Mesangial cell (primary cell): ENCODE results near the gene PNPLA6. TPM values are rescaled to one million over a fixed set of nuclear protein-coding genes. Genes with fewer than 3 reads are reported as not detected.

ENCODE experiments used
- total RNA-seq: library from RNA; depleted of rRNA; stranded (reverse); fragments of >200 nt; gene quantifications from 2 replicates; pipeline ENCODE4 v1.2.3, GENCODE V29; 2015

PNPLA6 gene
- 119 and 204 TPM in 2 replicates for total RNA-seq

GRCh38 chr19:7535047-7535997 lies at the start of gene PNPLA6:
TSS of gene PNPLA6 (plus strand) at chr19:7535717. CDS start at chr19:7535789, 72 bp downstream.

GRCh38 chr19:7488736-7489353 lies 46.7 kb upstream of the PNPLA6 start, which contains the start of gene PEX11G:
TSS of gene PEX11G (minus strand) at chr19:7489035. CDS start at chr19:7489010, 25 bp downstream.

GRCh38 chr19:7515645-7516151 lies 19.8 kb upstream of the PNPLA6 start, which contains the start of gene ZNF358:
TSS of gene ZNF358 (plus strand) at chr19:7516103. CDS start at chr19:7519243, 3,140 bp downstream.

GRCh38 chr19:7522072-7522922 lies 13.2 kb upstream of the PNPLA6 start, which contains the start of gene MCOLN1:
TSS of gene MCOLN1 (plus strand) at chr19:7522624. CDS start at chr19:7522751, 127 bp downstream.

GRCh38 chr19:7595466-7596133 lies 60.1 kb downstream of the PNPLA6 start, which contains the start of gene CAMSAP3:
TSS of gene CAMSAP3 (plus strand) at chr19:7595863. CDS start at chr19:7596003, 140 bp downstream.

Other genes starting within 250 kb of the PNPLA6 start
- 3.3 and 10.6 TPM in 2 replicates for gene INSR, start 241.3 kb upstream of the PNPLA6 start, total RNA-seq
- gene ARHGEF18, start 186.8 kb upstream of the PNPLA6 start, total RNA-seq = 51.3 and 52.0 TPM in 2 replicates
- gene PEX11G, start 46.7 kb upstream of the PNPLA6 start, total RNA-seq = 3.9 and 9.5 TPM in 2 replicates
- 48.2 and 95.7 TPM in 2 replicates for gene ZNF358, start 19.6 kb upstream of the PNPLA6 start, total RNA-seq
- gene MCOLN1, start 13.1 kb upstream of the PNPLA6 start, total RNA-seq = 7.9 and 12.4 TPM in 2 replicates
- 2.3 and 3.8 TPM in 2 replicates for gene CAMSAP3, start 60.1 kb downstream of the PNPLA6 start, total RNA-seq
- gene XAB2, start 93.8 kb downstream of the PNPLA6 start, total RNA-seq = 43.3 and 61.1 TPM in 2 replicates
- gene PET100, start 94.1 kb downstream of the PNPLA6 start, total RNA-seq = 14.0 and 27.0 TPM in 2 replicates
- gene PCP2, start 98.0 kb downstream of the PNPLA6 start, total RNA-seq = 1.4 TPM in 1 of 2 replicates, not detected in the other
- gene STXBP2, start 101.4 kb downstream of the PNPLA6 start, total RNA-seq = 37.0 and 76.3 TPM in 2 replicates
- gene RETN, start 133.3 kb downstream of the PNPLA6 start, total RNA-seq = not detected in 2 replicates
- gene MCEMP1, start 141.4 kb downstream of the PNPLA6 start, total RNA-seq = not detected in 2 replicates
- gene TRAPPC5, start 145.1 kb downstream of the PNPLA6 start, total RNA-seq = 114 and 143 TPM in 2 replicates
- gene FCER2, start 166.4 kb downstream of the PNPLA6 start, total RNA-seq = not detected in 2 replicates
- not detected in 2 replicates for gene CLEC4G, start 196.4 kb downstream of the PNPLA6 start, total RNA-seq
- gene CD209, start 211.8 kb downstream of the PNPLA6 start, total RNA-seq = not detected in 2 replicates
- not detected in 2 replicates for gene CLEC4M, start 227.5 kb downstream of the PNPLA6 start, total RNA-seq